ENCODE results near the gene BID.

- TF ChIP-seq, protein P1, sequence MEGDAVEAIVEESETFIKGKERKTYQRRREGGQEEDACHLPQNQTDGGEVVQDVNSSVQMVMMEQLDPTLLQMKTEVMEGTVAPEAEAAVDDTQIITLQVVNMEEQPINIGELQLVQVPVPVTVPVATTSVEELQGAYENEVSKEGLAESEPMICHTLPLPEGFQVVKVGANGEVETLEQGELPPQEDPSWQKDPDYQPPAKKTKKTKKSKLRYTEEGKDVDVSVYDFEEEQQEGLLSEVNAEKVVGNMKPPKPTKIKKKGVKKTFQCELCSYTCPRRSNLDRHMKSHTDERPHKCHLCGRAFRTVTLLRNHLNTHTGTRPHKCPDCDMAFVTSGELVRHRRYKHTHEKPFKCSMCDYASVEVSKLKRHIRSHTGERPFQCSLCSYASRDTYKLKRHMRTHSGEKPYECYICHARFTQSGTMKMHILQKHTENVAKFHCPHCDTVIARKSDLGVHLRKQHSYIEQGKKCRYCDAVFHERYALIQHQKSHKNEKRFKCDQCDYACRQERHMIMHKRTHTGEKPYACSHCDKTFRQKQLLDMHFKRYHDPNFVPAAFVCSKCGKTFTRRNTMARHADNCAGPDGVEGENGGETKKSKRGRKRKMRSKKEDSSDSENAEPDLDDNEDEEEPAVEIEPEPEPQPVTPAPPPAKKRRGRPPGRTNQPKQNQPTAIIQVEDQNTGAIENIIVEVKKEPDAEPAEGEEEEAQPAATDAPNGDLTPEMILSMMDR (IDR thresholded peaks at IDR 0.05): no peak
- no peak for TF ChIP-seq POLR2A (IDR thresholded peaks at IDR 0.05)
Observed at GRCh38 chr22:17817511-17818065, 43.3 kb upstream of the BID start.
